HG03060 (cell line): ENCODE data around the gene EMILIN3.

Experiments
- ATAC-seq: cut with Tn5 transposase; IDR thresholded peaks from one replicate; pipeline ENCODE4 v1.9.1; 2021; ENCODE audit warnings: low read depth, moderate number of reproducible peaks; ENCODE audit not compliant: unreplicated experiment

Gene EMILIN3

DNA sequence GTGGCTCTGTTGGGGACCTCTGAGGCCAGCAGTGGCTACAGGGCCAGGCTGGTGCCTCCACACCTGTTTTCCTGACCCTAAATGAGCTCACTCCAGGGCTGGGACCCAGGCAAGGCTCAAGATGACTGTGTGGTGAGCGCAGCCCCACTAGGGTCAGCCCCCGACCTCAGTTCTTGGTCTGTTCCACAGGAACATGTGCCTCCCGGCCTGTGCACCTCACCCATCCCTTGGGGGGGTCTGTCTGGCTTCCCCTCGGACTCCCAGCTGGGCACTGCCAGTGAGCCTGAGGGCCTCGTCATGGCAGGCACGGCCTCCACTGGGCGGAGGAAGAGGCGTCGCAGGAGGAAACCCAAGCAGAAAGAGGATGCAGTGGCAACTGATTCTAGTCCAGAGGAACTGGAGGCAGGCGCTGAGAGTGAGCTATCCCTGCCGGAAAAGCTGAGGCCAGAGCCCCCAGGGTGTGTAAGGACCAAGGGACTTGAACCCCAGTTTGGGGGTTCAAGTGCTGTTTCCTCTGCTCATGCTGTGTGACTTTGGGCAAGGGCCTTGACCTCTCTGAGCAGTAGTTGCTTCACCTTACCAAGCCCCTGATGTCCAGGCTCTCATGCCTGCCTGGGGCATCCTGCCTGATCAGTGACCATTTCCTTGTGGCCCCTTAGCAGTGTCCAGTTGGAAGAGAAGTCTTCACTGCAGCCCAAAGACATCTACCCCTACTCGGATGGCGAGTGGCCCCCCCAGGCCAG is 18.0 kb downstream of the EMILIN3 start:
- ATAC-seq: no peak

DNA sequence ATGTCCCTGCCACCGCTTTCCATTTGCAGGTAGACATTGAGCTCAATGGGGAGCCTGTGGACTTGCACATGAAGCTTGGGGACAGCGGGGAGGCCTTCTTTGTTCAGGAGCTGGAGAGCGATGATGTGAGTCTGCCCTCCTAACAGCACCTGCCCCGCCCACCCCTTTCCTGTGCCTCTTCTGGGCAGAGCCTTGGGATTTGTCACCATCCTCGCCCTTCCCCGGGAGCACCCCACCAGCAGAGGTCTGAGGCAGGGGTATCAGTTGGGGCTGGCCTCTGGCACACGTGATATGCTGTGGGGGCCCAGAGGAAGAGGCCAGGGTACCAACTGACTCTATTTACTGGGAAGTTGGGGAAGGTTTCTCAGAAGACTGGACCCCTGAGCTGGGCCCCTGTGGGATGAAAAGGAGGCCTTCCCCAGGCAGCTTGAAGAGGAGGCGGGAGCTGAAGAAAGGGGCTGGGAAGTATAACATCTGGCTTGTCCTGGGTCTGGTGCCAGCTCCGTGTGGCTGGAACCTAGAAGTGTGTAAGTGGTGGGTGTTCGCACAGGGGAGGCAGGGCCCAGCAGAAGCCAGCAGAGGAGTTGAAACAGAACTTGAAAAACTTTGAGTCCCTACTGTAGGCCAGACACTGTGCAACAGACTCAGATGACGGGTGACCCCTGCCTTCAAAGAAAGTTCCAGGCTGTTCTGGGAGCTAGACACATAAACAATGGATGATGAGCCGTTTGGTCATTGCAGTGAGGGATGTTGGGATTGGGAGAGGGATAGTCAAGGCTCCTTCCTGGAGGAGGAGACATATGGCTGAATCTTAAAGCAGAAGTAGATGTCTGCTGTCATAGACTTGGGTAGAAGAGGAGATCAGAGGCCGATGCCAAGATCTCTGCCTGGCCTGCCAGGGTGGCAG is 18.8 kb downstream of the EMILIN3 start:
- ATAC-seq: no peak

DNA sequence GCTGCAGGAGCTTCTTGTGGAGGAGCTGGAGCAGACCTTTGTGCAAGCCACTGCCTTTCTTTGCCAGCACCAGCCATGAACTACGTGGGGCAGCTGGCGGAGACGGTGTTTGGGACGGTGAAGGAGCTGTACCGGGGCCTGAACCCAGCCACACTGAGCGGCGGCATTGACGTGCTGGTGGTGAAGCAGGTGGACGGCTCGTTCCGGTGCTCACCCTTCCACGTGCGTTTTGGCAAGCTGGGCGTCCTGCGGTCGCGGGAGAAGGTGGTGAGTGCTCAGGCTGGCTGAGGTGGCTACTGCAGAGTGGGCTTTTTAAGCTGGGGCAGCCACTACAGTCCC is 20.9 kb downstream of the EMILIN3 start:
- no peak for ATAC-seq

DNA sequence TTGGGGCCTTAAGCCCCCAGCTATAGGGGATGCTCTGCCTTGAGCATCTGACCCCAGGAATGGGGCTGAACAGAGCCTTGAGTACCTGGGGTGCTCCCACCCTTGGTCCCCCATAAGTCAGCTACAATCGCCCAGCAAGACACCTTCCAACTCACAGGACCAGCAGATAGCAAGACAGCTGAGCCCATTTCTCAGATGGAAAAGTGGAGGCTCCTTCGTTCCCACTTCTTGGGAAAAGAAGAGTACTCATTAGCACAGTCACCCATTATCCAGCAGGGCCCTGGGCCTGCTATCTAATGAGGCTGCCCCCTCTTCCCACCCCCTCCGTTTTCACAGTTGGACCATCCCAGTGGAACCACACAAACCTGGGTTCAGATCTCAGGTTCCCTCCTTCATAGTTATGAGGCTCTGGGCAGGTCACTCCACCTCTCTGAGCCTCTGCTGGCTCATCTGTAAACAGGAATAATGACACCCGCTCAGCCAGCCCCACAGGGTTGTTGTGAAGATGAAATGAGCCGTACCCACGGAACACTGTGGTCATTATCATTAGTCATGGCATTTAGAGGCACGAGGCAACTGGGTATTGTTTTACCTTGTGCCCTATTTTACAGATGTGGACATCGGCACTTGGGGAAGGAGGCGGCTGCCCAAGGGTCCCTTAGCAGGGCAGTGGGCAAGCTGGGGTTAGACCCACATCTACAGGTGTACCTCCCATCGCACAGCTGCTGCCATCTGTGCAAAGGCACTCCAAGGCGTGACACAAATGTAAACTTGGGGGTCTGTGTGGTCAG is 21.5 kb downstream of the EMILIN3 start:
- ATAC-seq: no peak

DNA sequence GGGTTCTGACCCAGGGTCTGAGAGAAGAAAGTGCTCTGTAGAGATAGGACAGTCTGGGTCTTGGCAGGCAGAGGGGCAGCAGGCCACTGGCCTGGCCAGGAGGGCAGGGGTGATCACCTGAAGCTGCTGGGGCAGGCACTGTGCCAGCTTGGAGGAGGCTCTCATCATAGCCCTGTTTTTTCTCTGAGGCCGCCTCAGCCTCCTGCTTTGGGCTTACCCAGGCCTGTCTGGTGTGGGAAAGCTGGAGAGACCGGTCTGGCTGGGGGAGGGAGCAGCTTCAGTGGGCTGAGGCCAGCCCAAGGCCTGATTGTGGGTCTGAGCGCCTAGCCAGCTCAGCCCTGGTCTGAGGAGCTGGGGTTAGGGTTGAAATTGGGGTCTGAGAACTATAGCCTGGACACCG is 22.1 kb downstream of the EMILIN3 start:
- ATAC-seq: no peak

DNA sequence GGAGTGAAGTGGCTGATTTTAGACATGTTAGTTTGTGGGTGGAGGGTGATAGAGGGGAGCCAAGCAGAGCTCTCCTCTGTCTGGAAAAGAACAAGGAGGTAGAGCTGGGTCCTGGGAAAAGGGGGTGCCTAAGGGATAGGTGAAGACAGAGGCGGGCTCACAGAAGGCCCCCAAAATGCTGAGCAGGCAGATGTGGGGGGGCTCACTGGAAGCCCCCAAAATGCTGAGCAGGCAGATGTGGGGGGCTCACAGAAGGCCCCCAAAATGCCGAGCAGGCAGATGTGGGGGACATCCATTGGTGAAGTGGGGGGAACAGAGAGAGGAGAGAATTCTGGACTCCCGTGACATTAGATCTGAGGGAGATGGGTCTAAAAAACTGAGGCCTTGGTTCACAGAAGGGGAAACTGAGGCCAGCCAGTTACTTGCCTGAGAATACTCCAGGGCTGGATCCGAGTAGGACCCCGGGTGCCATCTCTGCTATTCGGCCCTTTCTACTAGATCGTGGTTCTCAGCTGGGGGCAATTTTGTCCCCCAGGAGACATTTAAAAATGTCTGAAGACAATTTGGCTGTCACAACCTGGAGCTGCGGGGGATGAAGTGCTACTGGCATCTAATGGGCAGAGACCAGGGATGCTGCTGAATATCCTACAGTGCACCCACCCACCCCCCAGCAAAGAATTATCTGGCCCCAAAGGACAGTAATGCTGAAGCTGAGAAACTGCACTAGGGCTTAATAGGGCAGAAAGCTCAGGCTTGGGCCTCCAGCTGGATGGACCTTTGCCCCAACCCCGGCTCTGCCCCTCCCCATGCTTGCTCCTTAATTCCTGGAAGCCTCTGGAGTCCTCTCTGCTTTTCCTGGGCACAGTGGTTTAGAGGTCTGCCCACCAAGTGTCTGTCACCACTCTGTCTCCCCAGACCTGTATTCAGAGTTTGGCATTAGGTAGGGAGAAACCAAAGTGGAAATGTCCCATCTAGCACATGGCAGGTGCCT is 23.8 kb downstream of the EMILIN3 start:
- ATAC-seq: no peak

DNA sequence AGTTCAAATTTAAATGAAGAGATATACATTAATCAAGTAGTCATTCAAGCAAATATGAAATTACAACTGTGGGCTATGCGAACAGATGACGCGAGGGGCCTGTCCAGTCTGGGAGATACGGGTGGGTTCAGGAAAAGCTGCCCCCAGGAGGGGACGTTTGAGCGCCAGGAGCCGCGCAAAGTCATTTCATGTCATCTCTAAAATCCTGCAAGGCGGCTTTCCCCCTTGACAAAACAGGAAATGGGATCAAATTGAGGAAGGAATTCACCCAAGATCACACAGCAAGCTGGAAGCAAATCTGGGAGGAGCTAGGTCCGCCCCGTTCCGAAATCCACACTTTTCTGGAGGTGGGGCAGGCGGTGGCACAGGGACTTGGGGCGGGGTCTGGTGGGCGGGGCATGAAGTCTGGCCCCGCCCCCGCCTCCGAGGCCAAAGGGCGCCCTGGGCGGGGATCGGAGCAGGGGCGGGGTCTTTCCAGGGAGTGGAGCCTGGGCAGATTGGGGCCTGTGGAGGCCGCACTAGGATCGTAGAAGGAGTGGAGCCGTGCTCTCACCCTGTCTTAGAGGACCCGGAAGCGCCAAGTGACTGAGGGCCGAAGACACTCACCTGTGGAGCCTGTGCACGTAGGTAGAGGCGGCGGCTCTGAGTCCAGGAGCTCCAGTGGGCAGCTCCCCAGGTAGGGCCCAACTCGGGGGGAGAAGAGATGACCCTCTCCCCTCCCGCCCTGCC is 26.1 kb downstream of the EMILIN3 start, which contains the start of gene LPIN3:
Gene LPIN3 (plus strand): TSS at position 495 of the 729 bp plus-strand sequence. CDS start 4,983 bp downstream, outside the sequence.
- no peak for ATAC-seq

DNA sequence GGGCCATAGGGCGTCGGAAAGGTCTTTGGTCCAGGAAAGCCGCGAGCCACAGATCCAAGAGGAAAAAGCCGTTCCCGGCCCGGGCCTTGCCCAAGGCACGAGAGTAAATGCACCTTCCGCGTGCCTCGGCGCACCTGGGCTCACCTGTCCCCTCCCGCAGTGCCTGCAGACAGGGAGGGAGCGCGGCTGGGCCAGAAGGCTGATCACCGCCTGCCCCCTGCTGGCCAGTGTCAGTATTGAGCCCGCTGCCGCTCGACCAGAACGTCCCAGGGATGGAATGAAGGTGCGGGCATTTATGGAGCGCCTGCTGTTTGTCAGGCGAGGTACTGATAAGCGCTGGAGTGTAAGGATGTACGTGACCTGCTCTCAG is 26.7 kb downstream of the EMILIN3 start:
- ATAC-seq: no peak

DNA sequence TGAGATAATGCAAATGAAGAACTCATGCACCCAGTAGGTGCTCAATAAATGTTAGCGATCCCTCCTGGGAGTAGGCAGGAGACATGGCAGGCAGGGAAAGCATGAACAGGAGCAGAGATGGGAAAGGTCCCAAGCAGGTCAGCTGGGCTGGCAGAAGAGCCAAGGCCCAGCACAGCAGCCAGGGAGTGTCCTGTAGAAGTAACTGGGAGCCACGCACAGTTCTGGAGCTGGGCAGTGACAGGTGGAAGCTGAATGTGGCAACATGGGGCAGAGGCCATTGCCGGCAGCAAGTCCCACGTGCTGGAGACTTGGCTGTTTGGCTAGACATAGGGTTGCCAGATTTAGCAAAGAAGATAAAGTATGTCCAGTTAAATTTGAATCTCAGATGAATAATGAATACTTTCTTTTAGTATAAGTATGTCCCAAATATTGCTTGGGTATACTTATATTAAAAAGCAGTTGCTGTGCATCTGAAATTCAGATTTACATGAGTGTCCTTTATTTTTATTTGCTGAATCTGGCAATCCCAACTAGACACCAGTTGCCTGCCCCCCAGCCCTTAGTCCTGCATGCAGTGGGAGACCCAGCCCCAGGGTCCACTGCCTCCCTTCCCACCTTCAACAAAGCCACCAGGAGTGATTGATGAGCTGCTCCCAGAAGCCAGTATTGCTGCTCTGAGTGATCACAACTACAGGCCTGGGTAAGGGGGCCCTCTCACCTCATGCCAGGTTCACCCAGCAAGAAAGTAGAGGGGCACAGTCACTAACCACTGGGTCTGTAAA is 29.7 kb downstream of the EMILIN3 start:
- no peak for ATAC-seq

DNA sequence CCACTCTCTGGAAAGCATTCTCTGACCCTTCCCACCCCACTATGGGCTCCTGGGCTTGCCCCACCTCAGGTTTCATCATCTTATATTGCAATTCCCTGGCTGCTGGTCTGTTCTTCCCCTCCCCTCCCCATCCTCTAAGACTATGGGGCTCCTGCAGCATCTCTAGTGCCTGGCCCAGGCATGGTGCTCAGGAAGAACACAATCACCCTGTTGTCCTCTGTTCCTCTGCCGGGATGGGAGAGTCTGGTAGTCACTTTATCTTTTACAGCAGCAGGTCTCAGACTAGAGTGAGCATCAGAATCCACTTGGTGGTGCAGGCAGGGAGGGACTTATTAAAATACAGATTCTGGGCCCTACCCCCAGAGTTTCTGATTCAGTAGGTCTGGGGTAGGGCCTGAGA is 31.0 kb downstream of the EMILIN3 start:
- no peak for ATAC-seq

DNA sequence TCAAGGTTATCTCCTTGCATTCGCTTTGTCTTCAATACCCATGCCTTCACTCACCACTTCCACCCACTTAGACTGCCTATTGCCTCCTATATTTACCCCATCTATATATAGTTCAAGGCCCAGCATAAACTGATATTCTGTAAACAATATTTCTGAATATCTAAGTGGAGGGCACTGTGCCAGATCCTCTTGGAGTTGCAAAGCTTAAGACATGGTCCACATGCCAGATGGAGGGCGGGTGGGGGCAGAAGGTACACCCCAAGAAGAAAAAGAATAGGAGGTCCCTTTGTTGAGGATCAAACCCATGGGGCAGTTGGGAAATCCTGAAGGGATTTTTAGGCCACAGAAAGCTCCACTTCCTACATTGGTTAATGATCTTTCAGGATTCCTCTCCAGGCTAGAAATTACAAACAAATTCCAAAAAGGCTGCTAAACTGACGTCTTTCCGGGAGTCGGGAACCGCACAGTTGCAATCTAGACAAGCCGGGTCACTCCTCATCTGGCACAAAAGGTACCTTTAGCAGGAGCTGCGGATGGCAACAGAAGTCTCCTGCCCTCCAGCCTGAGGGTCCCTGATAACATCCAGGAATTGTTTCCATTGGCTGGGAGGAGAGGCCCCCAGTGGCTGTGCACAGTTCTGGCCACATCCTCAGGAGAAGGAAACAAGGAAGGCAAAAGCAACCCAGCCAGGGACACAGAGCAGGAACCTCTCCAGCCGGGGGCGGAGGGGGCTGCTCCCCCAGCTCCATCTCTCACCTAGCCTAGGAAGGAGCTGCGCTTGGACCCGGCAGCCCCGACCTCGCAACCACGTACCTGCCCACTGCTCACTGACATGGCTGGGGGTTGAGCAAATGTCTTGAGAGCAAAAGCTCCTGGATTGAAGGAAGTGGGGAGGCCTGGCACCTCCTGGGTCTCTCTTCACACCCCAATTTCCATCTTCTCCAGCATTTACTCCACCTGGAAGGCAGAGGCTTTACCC is 31.9 kb downstream of the EMILIN3 start:
- no peak for ATAC-seq

DNA sequence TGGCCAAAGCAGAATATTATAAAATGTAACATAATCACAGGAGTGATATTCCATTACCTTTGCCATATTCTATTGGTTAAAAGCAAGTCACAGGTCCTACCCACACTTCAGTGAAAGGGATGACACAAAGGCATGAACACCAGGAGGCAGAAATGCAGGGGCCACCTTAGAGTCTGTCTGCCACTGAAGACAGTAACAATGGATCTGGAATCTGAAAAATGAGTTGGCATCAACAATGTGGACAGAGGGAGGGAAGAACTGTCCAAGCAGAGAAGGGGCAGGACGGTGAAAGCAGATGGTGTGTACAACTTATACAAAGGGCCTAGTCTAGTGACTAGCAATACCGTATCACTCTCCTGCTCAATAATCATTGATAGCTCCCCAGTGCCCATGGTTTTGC is 32.6 kb downstream of the EMILIN3 start:
- ATAC-seq: no peak

DNA sequence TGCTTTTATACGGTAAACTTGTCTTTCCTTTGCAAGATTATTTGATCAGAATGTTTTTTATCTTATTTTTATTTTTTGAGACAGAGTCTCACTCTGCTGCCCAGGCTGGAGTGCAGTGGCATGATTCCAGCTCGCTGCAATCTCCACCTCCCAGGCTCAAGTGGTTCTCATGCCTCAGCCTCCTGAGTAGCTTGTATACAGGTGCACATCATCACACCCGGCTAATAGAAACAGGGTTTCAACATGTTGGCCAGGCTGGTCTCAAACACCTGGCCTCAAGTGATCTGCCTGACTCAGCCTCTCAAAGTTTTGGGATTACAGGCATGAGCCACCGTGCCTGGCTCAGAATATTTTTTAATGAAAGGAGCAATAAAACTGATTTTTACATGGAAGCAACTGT is 34.9 kb downstream of the EMILIN3 start:
- no peak for ATAC-seq

DNA sequence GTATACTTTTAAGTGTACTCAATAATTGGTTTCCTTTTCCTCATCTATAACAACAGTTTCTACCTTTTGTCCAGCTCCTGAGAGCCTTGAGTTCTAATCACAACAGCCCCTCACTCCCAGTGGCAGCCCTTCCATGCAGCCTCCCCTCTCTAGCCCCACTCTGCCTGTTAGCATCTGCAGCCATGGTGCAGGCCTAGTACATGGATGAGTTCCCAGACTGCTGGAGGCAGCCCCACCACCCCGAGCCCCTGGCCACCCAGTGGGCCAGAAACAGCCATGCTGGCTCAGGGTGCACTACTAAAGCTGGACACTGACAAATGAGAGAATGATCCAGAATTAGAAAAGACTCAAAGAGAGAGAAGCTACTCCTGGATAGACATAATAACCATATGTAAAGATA is 35.7 kb downstream of the EMILIN3 start:
- no peak for ATAC-seq

DNA sequence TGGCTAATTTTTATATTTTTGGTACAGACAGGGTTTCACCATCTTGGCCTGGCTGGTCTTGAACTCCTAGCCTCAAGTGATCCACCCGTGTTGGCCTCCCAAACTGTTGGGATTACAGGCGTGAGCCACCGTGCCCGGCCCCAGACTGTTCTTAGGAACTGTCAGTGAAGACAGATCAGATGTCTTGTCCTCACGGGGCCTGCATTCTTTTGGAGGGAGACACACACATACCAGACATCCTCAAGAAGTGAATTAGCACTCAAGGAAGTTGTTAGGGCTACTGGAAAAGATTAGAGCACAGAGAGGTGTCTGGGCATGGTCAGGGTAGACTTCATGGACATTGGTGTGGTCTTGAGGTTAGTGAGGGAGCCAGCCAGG is 36.3 kb downstream of the EMILIN3 start:
- no peak for ATAC-seq

DNA sequence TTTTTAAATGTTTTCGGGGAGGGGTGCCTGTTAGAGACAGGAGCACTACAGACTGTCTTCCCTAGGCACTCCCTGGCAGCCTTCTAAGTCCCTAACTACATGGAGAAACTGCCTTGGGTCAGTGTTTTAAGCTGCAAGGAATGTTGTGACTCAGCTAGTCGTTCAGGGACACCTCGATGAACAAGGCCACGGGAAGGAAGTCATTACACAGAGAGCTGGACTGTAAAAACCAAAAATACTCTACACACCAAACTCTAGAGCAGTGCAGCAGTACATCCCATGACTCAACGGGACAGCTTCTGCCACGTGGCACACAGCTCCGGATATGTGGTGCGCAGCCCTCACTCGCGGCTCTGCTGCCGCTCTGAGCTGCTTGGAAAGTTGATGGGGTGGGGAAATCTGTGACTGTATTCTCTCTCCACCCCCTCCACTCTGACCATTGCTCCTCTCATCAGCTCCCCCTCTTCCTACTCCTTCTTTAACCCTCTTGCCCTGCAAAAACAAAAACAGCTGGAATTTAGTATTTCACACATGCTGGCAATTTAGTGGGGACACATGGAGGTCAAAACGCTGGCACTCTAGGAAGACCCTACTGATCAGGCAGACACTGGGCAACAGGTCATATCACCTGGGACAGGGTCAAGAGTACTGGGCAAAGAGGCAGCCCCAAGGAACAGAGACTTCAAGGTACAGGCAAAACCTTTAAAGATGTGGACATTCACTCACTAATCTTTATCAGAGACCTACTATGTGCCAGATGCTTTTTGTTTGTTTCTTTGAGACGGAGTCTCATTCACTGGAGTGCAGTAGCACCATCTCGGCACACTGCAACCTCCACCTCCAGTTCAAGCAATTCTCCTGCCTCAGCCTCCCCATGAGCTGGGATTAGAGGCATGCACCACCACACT is 36.9 kb downstream of the EMILIN3 start:
- ATAC-seq: no peak
